DLD1 (cell line): ENCODE results near the gene POU2F2.

Experiments
- in situ Hi-C: cut with HindIII; loops from 2 replicates; pipeline ENCODE4 v1.10.0; 2017; ENCODE audit warnings: low sequenced_read_pairs

The POU2F2 gene

GRCh38 chr19:42156571-42156970 is 24.3 kb upstream of the POU2F2 start:
- in situ Hi-C loops, result loop anchor here (25.0 kb wide), 1 partner anchor 281 kb away; the partner anchor contains the start of genes CXCL17 and LIPE

GRCh38 chr19:42155796-42156195 is 23.6 kb upstream of the POU2F2 start:
- in situ Hi-C loops, result loop anchor here (25.0 kb wide), 1 partner anchor 282 kb away; the partner anchor contains the start of genes CXCL17 and LIPE

GRCh38 chr19:42154471-42155323 is 22.5 kb upstream of the POU2F2 start:
- in situ Hi-C loops, result loop anchor here (25.0 kb wide), 1 partner anchor 283 kb away; the partner anchor contains the start of genes CXCL17 and LIPE

DNA sequence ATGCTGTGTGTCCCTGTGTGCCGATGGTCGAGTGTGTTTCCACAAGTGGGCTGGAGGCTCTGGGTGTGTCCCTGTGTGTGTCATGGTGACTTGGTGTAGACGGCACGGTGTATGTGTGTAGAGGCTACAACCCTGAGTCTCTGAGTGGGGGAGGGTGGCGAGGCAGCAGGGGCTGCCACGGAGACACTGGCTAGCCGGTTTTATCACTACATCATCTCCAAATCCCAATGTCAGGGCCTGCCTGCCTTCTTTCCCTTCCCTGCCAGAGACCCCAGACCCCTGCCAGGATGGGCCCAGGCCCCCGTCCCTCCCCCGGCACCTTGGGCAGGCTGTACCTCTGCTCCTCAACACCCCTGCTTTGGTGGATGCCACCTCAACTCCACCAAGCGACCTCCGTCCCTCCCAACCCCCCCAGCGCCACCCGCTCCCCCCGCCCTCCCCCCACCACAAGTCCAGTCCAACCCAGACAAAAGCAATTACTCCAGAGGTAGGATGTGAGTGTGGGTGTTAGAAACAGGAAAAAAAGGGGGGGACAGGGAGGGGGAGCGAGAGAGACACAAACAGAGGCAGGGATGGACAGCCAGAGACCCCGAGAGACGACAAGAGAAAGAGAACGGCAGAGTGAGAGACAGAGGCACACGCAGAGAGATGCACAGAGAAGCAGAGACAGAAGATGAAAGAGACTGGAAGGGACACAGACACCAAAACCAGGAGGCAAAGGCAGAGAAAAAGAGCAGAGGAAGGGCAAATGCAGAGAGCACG is 21.6 kb upstream of the POU2F2 start:
- in situ Hi-C loops, result loop anchor here (25.0 kb wide), 1 partner anchor 283 kb away; the partner anchor contains the start of genes CXCL17 and LIPE

DNA sequence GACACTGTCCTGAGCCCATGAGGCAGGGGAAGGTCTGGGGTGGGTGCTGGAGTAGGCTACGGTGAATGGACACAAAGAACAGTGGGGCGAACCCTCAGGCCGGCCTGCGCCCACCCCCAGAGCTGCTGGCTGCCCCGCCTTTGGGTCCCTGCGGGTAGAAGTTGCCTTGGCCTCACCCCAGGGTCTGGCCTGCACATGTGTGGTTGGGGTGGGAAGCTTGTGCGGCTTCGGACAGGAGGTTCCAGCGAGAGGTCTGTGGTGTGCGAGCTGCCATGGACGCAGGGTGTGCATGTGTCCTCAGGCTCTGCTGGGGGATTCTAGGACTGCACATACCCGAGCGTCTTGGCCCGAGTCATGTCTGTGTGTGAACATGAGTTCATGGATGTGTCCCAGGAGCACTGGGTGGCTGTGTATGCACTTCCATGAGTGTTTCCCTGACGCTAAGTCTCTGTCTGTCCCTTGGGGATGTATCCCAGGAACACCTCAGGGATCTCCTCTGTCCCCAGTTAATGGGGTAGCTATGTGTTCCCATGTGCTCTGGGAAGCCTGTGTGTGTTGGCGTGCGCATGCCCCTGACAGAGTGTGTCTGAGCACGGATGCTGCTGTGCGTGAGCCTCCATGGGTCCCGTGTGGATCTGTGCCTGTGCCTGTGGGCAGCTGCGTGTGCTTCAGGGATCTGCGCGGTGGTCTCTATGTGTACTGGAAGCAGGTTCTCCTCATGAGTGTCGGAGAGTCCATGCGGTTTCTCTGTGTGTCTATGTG is 20.8 kb upstream of the POU2F2 start:
- in situ Hi-C loops, result loop anchor here (25.0 kb wide), 1 partner anchor 284 kb away; the partner anchor contains the start of genes CXCL17 and LIPE

GRCh38 chr19:42151782-42152684 is 19.8 kb upstream of the POU2F2 start:
- in situ Hi-C loops, result loop anchor here (25.0 kb wide), 1 partner anchor 285 kb away; the partner anchor contains the start of genes CXCL17 and LIPE

DNA sequence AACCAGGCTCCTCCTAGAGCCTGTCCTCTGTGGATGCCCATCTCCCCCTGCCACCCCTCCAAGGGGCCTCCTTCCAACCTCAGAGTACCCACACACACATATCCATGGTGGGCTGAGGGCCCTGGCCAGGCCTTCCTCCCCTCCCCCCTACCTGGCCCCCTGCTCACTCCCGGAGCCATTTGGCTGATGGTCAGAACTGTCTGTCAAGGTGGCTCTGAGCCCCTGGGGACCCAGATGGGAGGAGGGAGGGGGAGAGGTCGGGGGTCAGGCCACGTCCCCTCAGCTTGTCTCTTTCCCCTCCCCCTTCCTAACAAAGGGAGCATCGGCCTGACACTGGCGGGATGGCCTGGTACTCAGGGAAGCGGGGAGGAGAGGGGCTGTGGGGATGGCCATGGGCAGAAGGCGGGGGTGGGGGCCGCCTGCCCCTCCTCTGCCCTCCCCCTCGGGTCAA is 18.7 kb upstream of the POU2F2 start:
- in situ Hi-C loops, result loop anchor here (25.0 kb wide), 1 partner anchor 286 kb away; the partner anchor contains the start of genes CXCL17 and LIPE

GRCh38 chr19:42150364-42150763 is 18.1 kb upstream of the POU2F2 start:
- in situ Hi-C loops, result loop anchor here (25.0 kb wide), 1 partner anchor 287 kb away; the partner anchor contains the start of genes CXCL17 and LIPE

DNA sequence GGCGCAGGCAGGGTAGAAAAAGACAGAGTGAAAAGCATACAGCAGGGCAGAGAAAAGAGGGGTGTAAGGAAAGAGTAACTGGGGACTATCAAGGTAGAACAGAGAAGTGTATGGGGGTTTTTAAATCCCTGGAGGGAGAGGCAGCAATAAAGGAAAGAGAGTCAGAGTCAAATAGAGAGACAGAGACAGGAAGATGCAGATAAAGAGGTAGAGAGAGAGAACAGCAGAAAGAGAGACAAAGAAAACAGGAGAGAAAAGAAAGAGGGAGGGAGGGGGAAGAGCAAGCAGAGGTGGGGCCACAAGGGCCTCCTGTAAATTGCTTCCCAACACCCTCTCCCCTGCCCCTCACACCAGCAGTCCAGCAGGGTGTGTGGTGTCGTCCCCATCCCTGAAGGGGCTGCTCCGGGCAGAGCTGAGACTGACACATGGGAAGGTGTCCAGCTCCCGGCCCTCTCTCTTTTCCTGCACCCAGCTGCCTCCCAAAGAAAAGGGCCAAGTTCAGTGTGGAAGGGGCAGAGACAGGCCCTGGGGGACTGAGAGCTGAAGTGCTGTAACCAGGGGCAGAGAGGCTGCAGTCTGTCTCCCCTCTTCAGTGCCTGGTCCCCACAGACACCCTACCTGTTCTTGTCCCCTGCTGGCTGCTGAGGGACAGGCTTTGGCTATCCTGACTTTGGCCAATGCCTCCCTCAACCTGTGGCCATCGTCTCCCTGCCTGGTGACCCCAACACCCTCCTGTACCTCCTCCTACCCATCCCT is 17.4 kb upstream of the POU2F2 start:
- in situ Hi-C loops, result loop anchor here (25.0 kb wide), 1 partner anchor 288 kb away; the partner anchor contains the start of genes CXCL17 and LIPE

GRCh38 chr19:42148266-42148665 is 16.0 kb upstream of the POU2F2 start:
- in situ Hi-C loops, result no loop called here

DNA sequence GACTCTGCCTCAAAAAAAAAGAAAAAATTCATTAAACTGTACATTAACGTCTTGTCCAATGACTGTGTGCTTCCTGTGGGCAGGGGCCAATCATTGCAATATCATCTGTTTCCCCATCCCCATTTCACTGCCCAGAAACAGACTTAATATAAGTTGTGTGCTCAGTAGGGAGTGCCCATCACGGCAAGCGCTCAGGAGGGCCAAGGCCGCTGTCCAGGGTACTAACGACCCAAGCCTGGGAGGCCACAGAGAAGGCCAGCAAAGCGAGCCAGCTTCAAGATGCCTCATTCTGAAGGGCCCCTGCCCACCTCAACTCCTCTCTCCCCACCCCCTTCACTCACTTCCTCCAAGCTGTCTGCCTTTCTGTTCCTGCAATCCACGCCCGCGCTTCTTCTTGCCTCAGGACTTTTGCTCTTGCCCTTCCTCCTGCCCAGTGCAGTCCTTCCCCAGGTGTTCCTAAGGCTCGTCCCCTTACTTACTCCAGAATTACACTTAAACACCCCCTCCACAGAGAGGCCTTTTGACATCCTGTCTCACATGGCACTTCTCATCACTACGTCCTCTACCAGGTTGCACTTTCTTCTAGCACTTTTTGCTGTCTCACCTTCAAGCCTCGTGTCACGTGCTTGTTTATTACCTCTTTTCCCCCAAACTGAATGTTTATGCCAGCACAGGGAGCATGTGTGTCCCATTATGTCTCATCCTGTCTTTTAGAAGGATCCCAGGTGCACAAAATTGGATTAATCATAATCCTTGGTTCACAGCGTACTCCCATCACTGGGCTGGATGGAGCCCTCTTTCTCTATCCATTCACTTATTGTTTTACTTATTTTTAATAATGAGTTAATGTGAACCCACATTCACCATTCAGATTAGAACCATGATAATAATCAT is 11.3 kb upstream of the POU2F2 start:
- in situ Hi-C loops, result no loop called here

DNA sequence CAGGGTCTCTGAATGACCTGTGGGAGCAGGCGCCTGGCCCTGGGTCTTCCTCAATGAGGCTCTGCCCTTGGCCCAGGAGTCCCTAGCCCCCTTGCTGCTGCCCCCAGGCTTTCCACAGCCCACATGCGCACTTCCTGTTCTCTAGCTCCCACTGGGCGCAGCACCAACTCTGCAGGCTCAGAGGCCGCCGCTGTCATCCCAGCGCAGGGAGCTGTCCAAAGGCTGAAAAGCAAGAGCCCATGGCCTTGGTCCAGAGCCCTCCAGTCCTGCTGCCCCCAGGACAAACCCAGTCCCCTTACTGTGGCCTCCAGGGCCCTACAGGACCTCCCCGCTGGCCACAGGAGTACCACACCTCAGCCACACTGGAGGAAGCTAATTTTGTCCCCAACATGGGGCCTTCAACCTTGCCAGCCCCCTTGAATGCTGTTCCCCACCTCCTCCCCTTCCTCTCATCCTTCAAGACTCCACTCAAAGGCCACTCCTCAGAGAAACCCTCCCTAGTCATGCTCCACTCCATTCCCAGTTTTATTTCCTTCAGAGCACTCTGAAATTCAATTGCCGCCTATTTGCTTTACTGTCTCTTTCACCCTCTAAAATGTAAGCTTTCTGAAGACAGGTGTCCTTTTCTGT is 8.0 kb upstream of the POU2F2 start:
- in situ Hi-C loops, result no loop called here

GRCh38 chr19:42134535-42135070 is 2.4 kb upstream of the POU2F2 start:
- in situ Hi-C loops, result no loop called here

GRCh38 chr19:42132851-42133528 is 744 bp upstream of the POU2F2 start:
- in situ Hi-C loops, result no loop called here

GRCh38 chr19:42131149-42132029 is 857 bp downstream of the POU2F2 start:
- in situ Hi-C loops, result no loop called here

DNA sequence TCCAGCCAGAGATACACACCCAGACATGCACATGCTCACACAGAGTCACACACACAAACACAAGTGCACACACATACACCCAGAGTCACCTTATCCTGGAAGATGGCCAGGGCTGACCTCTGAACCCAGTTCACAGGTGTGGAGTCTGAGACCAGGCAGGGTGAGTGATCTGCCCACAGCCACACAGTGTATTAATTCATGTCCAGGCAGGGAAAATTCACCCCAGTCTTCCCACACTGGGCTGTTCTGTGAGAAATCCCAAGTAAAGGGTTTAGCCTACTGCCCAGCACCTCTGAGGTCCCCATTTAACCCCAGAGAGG is 2.0 kb downstream of the POU2F2 start:
- in situ Hi-C loops, result no loop called here
